T-helper 2 cell treated with Interferon-gamma antibody and Interleukin-4, amounts not matched to agents 5 μg/mL and 100 μg/mL, for 36 hours (primary cell): ENCODE results near the gene DYRK1B.

Experiments used
- DNase-seq: peaks from one replicate; pipeline ENCODE4 v3.0.0; 2021; ENCODE audit warnings: low spot score
- H3K27ac Mint-ChIP-seq: one replicate; pipeline ENCODE4 v1.8.0; 2021; ENCODE audit warnings: mild to moderate bottlenecking, mixed read lengths
- H3K27me3 Mint-ChIP-seq: one replicate; pipeline ENCODE4 v1.8.0; 2021; ENCODE audit warnings: low read depth, mixed read lengths
- H3K36me3 Mint-ChIP-seq: one replicate; pipeline ENCODE4 v1.8.0; 2021; ENCODE audit warnings: low read depth, mixed read lengths
- H3K4me1 Mint-ChIP-seq: one replicate; pipeline ENCODE4 v1.8.0; 2021; ENCODE audit warnings: low read depth, mixed read lengths
- H3K4me3 Mint-ChIP-seq: one replicate; pipeline ENCODE4 v1.8.0; 2022; ENCODE audit warnings: mild to moderate bottlenecking, moderate library complexity, mixed read lengths
- H3K9me3 Mint-ChIP-seq: one replicate; pipeline ENCODE4 v1.8.0; 2021; ENCODE audit warnings: mixed read lengths

The DYRK1B gene

GRCh38 chr19:39871362-39871761 lies 37.4 kb upstream of the DYRK1B start:
- no peaks in the 10 kb centered on the region for H3K4me1 Mint-ChIP-seq
- no peak for DNase-seq
- H3K4me3 Mint-ChIP-seq = no peak overlapping the region
- H3K27me3 Mint-ChIP-seq = no peaks in the 10 kb centered on the region
- H3K36me3 Mint-ChIP-seq = no peaks in the 10 kb centered on the region
- H3K9me3 Mint-ChIP-seq = no peaks in the 10 kb centered on the region
- H3K27ac Mint-ChIP-seq = no peak overlapping the region

- Mint-ChIP-seq H3K36me3 (no peaks in the 10 kb centered on the region), H3K9me3 (no peaks in the 10 kb centered on the region), H3K4me3 (no peak overlapping the region), H3K27me3 (no peaks in the 10 kb centered on the region), H3K4me1 (no peaks in the 10 kb centered on the region), H3K27ac (no peak overlapping the region)
- DNase-seq = no peak
Observed at GRCh38 chr19:39870171-39870971, 36.4 kb upstream of the DYRK1B start.

GRCh38 chr19:39867952-39868351 lies 34.0 kb upstream of the DYRK1B start:
- no peaks in the 10 kb centered on the region for H3K36me3 Mint-ChIP-seq
- H3K27me3 Mint-ChIP-seq = no peaks in the 10 kb centered on the region
- DNase-seq = no peak
- H3K27ac Mint-ChIP-seq = no peak overlapping the region
- no peaks in the 10 kb centered on the region for H3K9me3 Mint-ChIP-seq
- H3K4me3 Mint-ChIP-seq = no peak overlapping the region
- H3K4me1 Mint-ChIP-seq = no peaks in the 10 kb centered on the region

- Mint-ChIP-seq H3K4me1 (no peaks in the 10 kb centered on the region), H3K36me3 (no peaks in the 10 kb centered on the region), H3K27me3 (no peaks in the 10 kb centered on the region), H3K9me3 (no peaks in the 10 kb centered on the region), H3K27ac (no peak overlapping the region), H3K4me3 (no peak overlapping the region)
- DNase-seq = no peak
Observed at GRCh38 chr19:39867133-39867532, 33.2 kb upstream of the DYRK1B start.

GRCh38 chr19:39865953-39866352 lies 32.0 kb upstream of the DYRK1B start:
- H3K27ac Mint-ChIP-seq = no peak overlapping the region
- no peaks in the 10 kb centered on the region for H3K4me1 Mint-ChIP-seq
- no peaks in the 10 kb centered on the region for H3K9me3 Mint-ChIP-seq
- no peaks in the 10 kb centered on the region for H3K36me3 Mint-ChIP-seq
- H3K4me3 Mint-ChIP-seq = no peak overlapping the region
- DNase-seq = no peak
- H3K27me3 Mint-ChIP-seq = no peaks in the 10 kb centered on the region

- no peak for DNase-seq
- Mint-ChIP-seq H3K36me3 (no peaks in the 10 kb centered on the region), H3K4me3 (no peak overlapping the region), H3K27ac (no peak overlapping the region), H3K4me1 (no peaks in the 10 kb centered on the region), H3K27me3 (no peaks in the 10 kb centered on the region), H3K9me3 (no peaks in the 10 kb centered on the region)
Observed at GRCh38 chr19:39865186-39865585, 31.2 kb upstream of the DYRK1B start.

GRCh38 chr19:39864118-39864517 lies 30.2 kb upstream of the DYRK1B start:
- Mint-ChIP-seq H3K27ac (no peak overlapping the region), H3K4me1 (no peaks in the 10 kb centered on the region), H3K27me3 (no peaks in the 10 kb centered on the region), H3K9me3 (no peaks in the 10 kb centered on the region), H3K4me3 (no peak overlapping the region), H3K36me3 (no peaks in the 10 kb centered on the region)
- no peak for DNase-seq

GRCh38 chr19:39858541-39858940 lies 24.6 kb upstream of the DYRK1B start:
- no peak overlapping the region for H3K27ac Mint-ChIP-seq
- H3K36me3 Mint-ChIP-seq = no peaks in the 10 kb centered on the region
- DNase-seq = no peak

GRCh38 chr19:39852882-39853281 lies 18.9 kb upstream of the DYRK1B start:
- H3K9me3 Mint-ChIP-seq = no peaks in the 10 kb centered on the region
- H3K4me1 Mint-ChIP-seq = no peaks in the 10 kb centered on the region
- DNase-seq = no peak
- H3K27me3 Mint-ChIP-seq = peaks cover 5% of the 10 kb centered on the region
- H3K4me3 Mint-ChIP-seq = no peak overlapping the region
- H3K36me3 Mint-ChIP-seq = no peaks in the 10 kb centered on the region
- H3K27ac Mint-ChIP-seq = no peak overlapping the region

More at GRCh38 chr19:39858541-39858940, 24.6 kb upstream of the DYRK1B start:
- Mint-ChIP-seq H3K9me3 (no peaks in the 10 kb centered on the region), H3K4me1 (no peaks in the 10 kb centered on the region), H3K4me3 (no peak overlapping the region), H3K27me3 (peaks cover 6% of the 10 kb centered on the region)

GRCh38 chr19:39850892-39851291 lies 16.9 kb upstream of the DYRK1B start:
- H3K27me3 Mint-ChIP-seq = peaks cover 5% of the 10 kb centered on the region
- no peaks in the 10 kb centered on the region for H3K36me3 Mint-ChIP-seq
- H3K4me1 Mint-ChIP-seq = peaks cover 9% of the 10 kb centered on the region
- DNase-seq = no peak
- no peak overlapping the region for H3K27ac Mint-ChIP-seq
- H3K9me3 Mint-ChIP-seq = no peaks in the 10 kb centered on the region
- H3K4me3 Mint-ChIP-seq = no peak overlapping the region

- no peaks in the 10 kb centered on the region for H3K27me3 Mint-ChIP-seq
- H3K36me3 Mint-ChIP-seq = peaks cover 6% of the 10 kb centered on the region
- H3K27ac Mint-ChIP-seq = no peak overlapping the region
- no peak for DNase-seq
- H3K4me3 Mint-ChIP-seq = no peak overlapping the region
- H3K4me1 Mint-ChIP-seq = peaks cover 26% of the 10 kb centered on the region
- H3K9me3 Mint-ChIP-seq = no peaks in the 10 kb centered on the region
Observed at GRCh38 chr19:39848392-39848791, 14.4 kb upstream of the DYRK1B start.

- peaks cover 6% of the 10 kb centered on the region for H3K36me3 Mint-ChIP-seq
- H3K9me3 Mint-ChIP-seq = no peaks in the 10 kb centered on the region
- no peak overlapping the region for H3K27ac Mint-ChIP-seq
- DNase-seq = no peak
- H3K4me1 Mint-ChIP-seq = peaks cover 30% of the 10 kb centered on the region
- H3K27me3 Mint-ChIP-seq = no peaks in the 10 kb centered on the region
- H3K4me3 Mint-ChIP-seq = peak overlapping the region; percentile 92
Observed at GRCh38 chr19:39847525-39847924, 13.6 kb upstream of the DYRK1B start.

- Mint-ChIP-seq H3K27me3 (no peaks in the 10 kb centered on the region), H3K36me3 (peaks cover 6% of the 10 kb centered on the region), H3K27ac (peak overlapping the region; percentile 94), H3K4me1 (peaks cover 35% of the 10 kb centered on the region), H3K9me3 (no peaks in the 10 kb centered on the region), H3K4me3 (peak overlapping the region; percentile 92)
- DNase-seq = no peak
Observed at GRCh38 chr19:39846678-39847486, 12.9 kb upstream of the DYRK1B start.

- H3K27me3 Mint-ChIP-seq = no peaks in the 10 kb centered on the region
- peak within 1 kb of the TSS; percentile 94 for H3K27ac Mint-ChIP-seq
- no peaks in the 10 kb centered on the region for H3K9me3 Mint-ChIP-seq
- DNase-seq = peak; percentile 97
- peaks cover 35% of the 10 kb centered on the region for H3K4me1 Mint-ChIP-seq
- peak within 1 kb of the TSS; percentile 92 for H3K4me3 Mint-ChIP-seq
- H3K36me3 Mint-ChIP-seq = peaks cover 6% of the 10 kb centered on the region
Observed at GRCh38 chr19:39845933-39846677, 12.1 kb upstream of the DYRK1B start, which contains the start of gene FBL. TSS of gene FBL (minus strand) at chr19:39846379. CDS start at chr19:39846300, 79 bp downstream.
